A549 (cell line): ENCODE measurements around the gene C2orf72.

Experiments used
- CBX8 ChIP-seq: fragments of 200-600 bp; sonication (generic); IDR thresholded peaks from 2 replicates; pipeline ENCODE4 v1.6.1; 2016
- CHD4 ChIP-seq: fragments of 200-600 bp; sonication (generic); IDR thresholded peaks from 2 replicates; pipeline ENCODE4 v1.6.1; 2016; ENCODE audit warnings: antibody characterized with exemption, mild to moderate bottlenecking, borderline replicate concordance
- CTCF ChIP-seq: fragments of >200 bp; sonication (Bioruptor Twin); formaldehyde crosslinking; IDR thresholded peaks from 3 replicates; pipeline ENCODE4 v1.5.1; 2016
- HMGXB4 ChIP-seq: fragments of 250-450 bp; sonication (Bioruptor Pico); IDR thresholded peaks from 2 replicates; pipeline ENCODE4 v1.5.0; 2021; ENCODE audit warnings: mild to moderate bottlenecking, moderate library complexity, borderline replicate concordance
- PHF8 ChIP-seq: fragments of 200-600 bp; sonication (generic); IDR thresholded peaks from 2 replicates; pipeline ENCODE4 v1.6.1; 2016; ENCODE audit warnings: low read depth, mild to moderate bottlenecking, antibody characterized with exemption, moderate library complexity, borderline replicate concordance

GRCh38 chr2:231093933-231094332 is 56.6 kb downstream of the C2orf72 start:
- no peak for TF ChIP-seq CTCF
- TF ChIP-seq PHF8: no peak
- no peak for TF ChIP-seq HMGXB4
- no peak for TF ChIP-seq CHD4
- TF ChIP-seq CBX8: no peak
